CD1c-positive myeloid dendritic cell (primary cell): ENCODE data around the gene NEURL3.
"Not testable (repeated sequence)": the region's sequence is repeated elsewhere in the genome, so short reads cannot be mapped to it uniquely, and the experiment has no call there.

Source experiments
- DNase-seq: peaks from one replicate; pipeline ENCODE4 v3.0.0-alpha.2; 2016; ENCODE audit errors: extremely low spot score

NEURL3 gene

DNA sequence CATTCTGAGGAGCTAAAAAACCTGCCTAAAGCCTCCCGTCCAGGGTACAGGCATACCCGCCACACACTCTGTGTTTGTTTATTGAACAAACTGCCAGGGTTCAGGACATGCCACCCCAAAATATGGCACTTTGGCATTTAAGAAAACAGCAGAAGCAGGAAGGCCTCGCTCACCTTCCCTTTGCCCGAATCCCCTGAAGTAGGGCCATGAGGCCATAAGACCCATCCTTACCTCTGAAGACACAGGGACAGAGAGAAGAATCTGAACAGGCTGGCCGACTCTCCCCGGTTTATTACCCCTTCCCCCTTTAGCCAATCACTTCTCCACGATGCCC lies 1.7 kb upstream of the NEURL3 start:
- no peak for DNase-seq

DNA sequence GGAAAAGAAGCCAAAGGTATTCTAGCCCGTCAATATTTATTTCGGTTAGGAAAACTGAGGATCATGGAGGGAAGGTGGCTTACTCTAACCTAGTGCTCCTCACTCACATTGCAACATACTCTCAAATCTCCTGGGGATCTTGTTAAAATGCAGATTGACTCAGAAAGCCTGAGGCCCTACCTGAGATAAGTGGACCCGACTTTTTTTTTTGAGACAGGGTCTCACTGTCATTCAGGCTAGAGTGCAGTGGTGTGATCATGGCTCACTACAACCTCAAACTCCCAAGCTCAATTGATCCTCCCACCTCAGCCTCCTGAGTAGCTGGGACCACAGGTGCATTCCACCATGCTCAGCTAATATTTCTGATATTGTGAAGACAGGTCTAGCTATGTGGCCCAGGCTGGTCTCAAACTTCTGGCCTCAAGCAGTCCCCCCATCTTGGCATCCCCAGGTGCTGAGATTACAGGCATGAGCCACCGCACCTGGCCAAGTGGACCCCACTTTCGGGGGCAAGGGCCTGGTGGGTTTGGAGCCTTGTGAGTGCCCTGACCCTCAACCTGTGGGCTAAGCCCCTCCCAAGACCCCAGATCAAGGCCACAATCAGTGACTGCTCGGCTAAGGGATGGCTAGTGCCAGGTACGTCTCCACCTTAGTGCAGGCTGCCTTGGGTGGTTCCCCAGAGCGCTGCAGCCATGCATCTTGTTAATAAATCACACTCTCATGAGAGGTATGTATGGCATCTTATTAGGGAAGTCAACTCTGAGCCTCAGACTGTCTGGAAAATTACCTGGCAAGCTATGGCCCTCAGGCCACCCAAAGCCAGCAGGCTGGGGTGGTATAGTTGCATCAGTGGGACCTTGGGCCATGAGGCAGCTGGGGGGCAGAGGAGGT lies 1.1 kb upstream of the NEURL3 start:
- DNase-seq, result no peak

DNA sequence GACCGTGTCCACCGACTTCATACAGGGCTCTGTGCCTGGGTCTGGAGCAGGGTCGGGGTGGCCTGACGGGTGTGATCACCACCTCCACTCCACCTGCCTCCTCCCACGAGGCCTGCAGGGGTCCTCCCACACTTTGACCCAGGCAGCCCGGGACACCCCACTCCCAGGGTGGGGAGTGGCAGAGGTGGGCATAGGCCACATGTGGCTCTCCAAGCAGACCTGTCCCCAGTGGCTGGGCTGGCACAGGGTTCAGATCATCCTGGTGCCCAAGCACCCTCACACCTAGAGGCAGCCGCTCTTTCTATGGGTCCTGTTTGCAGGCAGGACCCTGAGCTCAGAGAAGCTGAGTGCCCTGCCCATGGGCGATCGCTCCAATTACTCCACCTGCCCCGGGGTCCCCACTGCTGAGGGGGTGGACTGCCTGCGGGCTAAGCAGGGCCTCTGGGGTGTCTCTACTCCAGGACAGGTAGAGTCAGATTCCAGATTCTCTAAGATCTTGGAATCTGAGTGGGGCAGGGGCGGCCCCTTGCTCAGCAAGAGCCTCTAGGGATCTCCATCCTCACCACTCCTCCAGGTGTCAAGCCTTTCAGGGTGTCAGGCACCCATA lies 1.4 kb downstream of the NEURL3 start:
- no peak for DNase-seq

DNA sequence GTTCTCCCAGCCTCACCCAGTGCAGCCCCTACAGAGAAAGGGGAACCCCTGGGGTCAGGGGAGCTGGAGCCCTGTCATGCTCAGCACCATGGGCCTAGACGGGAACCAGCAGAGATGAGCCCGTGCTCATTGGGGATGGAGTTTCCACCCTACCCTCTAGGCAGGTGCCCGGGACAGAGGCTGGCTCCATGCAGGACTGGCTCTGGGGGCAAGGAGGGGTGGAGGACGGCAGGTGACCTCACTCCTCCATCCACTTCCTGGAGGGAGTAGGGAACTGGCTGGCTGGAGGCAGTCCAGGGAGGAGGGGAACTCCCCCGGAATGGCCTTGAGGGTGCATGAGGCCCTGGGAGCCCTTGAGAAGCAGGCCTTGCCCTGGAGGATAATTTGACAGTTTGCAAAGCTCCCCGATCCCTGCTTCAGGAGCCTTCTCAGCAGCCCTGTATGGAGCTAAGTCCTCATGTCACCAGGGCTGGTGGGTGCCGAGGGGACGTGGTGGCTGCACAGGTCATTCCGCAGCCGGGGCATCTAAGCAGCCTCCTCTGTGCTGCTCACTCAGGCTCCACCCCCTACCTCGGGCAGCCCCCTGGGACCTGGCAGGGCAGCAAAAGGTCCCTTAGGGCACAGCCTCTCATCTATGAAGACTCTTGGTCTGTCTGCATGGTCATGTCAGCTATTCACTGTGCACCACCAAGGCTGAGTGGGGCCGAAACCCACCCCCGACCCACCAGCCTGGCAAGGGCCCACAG lies 2.1 kb downstream of the NEURL3 start:
- DNase-seq, result no peak

DNA sequence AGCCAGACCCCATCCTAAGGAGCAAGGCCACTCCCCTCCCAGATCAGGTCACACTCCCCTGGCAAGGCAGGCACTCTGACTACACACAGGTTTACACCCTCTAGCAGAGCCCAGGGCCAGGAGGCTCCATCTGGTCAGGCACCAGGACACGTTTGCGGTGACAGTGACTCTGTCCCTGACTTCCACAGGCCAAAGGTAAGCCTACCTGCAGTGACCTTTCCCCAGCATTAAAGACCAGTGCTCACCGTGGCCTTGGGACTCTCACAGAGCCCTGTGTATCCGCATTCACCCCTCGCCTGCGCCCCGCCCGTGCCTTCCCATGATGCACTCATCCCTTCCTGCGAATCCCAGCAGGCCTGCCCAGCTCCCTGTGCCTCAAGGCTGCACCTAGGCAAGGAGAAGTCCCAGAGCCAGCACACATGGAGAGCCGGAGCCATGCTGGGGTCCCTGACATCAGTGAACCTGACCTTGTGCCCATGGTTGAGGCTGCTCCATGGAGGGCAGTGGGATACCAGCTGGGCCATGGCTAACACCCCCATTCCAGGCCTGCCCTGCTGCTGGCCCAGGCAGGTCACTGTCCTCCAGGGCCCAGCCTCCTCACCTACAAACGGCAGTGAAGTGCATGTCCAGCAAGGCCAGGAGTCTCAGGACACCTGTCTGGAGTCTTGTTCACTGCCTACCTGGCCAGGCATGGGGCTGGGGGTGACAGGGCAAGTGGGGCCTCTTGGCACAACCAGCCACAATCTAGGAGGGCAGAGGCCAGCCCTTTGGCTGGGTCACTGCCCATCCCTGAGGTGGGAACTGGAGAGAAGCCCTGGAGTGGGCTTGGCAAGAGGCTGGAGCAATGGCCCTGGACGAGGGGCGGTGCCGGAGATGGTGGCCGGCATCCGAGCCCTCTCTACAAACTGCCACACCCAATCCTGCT lies 3.0 kb downstream of the NEURL3 start:
- DNase-seq, result no peak

GRCh38 chr2:96501471-96501874 lies 3.7 kb downstream of the NEURL3 start:
- DNase-seq, result no peak

DNA sequence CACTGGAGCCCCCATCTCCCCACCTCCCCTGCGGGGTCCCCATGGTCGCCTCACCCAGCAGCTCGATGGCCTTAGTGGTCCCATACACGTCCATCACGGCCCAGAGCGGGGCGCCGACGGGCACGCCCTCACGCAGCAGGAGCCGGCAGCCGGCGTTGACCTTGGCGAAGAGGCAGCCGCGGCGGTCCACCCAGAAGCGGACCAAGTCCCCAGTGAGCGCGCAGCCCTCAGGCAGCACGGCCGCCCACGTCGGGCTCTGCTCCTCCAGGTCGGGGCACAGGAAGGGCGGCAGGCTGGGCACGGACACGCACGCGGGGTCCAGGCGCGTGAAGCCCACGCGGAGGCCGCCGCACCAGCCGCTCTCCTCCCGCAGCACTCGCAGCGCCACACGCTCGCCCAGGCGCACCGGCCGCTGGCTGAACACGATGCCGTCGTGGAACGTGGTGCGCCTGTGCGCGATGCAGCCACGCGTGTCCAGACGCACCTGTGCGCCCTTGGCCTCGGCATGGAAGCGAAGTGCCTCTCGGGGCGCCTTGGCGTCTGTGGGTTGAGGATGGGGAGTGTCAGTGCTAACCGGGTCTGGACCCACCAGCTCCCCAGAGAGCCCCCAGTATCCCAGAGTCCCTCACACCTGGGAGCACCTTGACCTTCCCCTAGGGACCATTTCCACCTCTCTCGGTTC lies 4.6 kb downstream of the NEURL3 start:
- no peak for DNase-seq

- no peak for DNase-seq
These were observed 5.8 kb downstream of the NEURL3 start for GRCh38 chr2:96499061-96499960.

- DNase-seq, result not testable (repeated sequence)
These were observed 6.5 kb downstream of the NEURL3 start for GRCh38 chr2:96498611-96499010.

DNA sequence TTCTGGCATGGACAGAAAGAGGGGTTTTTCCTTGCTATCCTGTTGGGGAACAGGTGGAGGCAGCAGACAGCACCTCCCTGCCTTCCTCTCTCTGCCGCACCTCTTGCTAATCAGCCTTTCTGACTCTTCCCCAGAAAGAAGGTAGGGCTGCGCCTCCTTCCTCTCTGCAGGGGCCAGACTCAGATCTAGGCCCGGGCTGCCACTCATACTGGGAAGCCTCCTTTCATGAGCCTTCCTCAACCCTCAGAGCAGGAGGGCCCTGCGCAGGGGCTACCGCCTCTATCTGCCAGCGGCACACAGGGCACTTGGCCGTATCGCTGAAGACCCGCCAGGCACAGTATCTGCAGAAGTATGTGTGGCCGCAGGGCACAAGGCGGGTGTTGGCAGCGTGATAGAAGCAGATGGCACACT lies 7.1 kb downstream of the NEURL3 start:
- no peak for DNase-seq

DNA sequence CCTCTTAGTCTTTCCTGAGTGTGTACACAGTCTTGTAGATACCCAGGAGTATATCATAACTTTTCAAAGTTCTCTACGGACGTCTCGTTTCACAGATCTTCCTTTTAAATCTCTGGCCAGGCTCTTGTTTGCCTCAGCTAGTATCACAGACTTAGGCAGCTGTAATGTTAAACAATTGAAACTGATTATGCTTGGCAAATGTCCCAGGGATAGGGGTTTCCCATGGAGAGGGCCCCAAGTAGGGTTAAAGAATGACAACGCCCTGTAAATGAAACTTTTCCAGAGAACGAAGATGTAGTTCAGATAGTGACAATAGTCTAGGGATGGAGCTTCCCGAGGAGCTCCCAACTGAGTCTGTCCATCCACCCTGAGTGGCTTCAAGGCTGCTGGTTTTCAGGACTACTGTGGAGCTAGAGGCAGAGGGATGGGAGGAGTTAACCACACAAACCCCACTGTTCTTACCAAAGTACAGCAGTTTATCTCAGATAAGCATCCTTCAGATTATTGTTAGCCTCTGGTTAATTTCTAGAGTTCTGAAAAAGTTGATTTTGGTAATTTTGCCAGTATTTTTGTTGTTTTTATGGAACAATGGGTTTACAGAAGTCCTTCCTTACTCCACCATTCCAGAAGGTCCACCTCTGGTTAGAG lies 9.1 kb downstream of the NEURL3 start:
- no peak for DNase-seq

GRCh38 chr2:96494188-96494587 lies 11.0 kb downstream of the NEURL3 start:
- DNase-seq, result no peak

GRCh38 chr2:96493072-96493471 lies 12.1 kb downstream of the NEURL3 start:
- no peak for DNase-seq

GRCh38 chr2:96491860-96492497 lies 13.2 kb downstream of the NEURL3 start:
- DNase-seq, result no peak

DNA sequence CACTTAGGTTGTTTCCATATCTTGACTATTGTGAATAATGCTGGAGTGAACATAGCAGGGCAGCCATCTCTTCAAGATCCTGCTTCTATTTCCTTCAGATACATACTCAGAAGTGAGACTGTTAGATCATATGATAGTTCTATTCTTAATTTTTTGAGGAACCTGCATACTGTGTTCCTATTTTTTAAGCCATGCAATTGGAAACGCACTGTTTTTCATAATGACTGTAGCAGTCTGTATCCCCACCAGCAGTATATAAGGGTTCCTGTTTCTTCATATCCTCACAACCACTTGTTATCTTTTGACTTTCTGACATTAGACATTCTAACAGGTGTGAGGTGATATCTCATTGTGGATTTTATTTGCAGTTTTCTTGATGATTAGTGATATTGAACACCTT lies 15.5 kb downstream of the NEURL3 start:
- DNase-seq, result peak; percentile 91

- DNase-seq, result no peak
These were observed 15.9 kb downstream of the NEURL3 start for GRCh38 chr2:96489261-96489660.

DNA sequence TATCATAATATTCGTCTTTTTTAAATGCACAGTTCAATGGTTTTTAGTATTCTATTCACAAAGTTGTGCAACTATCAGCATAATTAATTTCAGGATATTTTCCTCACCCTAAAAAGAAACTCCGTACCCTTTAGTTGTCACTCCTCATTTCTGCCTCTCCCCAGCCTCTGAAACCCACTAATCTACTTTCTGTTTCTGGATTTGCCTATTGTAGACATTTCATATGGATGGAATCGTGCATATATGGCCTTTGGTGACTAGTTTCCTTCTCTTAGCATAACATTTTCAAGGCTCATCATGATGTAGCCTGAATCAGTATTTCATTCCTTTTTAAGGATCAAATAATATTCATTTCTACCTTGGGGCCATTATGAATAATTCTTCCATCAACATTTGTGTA lies 18.5 kb downstream of the NEURL3 start:
- DNase-seq, result no peak

GRCh38 chr2:96485751-96486651 lies 19.2 kb downstream of the NEURL3 start:
- peak; percentile 95 for DNase-seq
